Retinal pigment epithelial cell (primary cell): Measurements from ENCODE around the gene SEMA5A.
A peak's percentile ranks its signal among the peaks of the same experiment; 100 is the strongest.

Experiments used
- DNase-seq: peaks from one replicate; pipeline ENCODE4 v3.0.0-alpha.2; 2010; ENCODE audit warnings: low read depth
- H3K4me3 ChIP-seq: 2 replicates; pipeline ENCODE4 v1.5.1; 2011; ENCODE audit warnings: mild to moderate bottlenecking, low read length, control low read depth, moderate library complexity
- TF ChIP-seq, protein P1 (sequence below): conservative IDR thresholded peaks from 2 replicates; pipeline ENCODE4 v1.5.1; 2011; ENCODE audit warnings: low read depth, low read length, control low read depth, inconsistent platforms

SEMA5A gene

DNA sequence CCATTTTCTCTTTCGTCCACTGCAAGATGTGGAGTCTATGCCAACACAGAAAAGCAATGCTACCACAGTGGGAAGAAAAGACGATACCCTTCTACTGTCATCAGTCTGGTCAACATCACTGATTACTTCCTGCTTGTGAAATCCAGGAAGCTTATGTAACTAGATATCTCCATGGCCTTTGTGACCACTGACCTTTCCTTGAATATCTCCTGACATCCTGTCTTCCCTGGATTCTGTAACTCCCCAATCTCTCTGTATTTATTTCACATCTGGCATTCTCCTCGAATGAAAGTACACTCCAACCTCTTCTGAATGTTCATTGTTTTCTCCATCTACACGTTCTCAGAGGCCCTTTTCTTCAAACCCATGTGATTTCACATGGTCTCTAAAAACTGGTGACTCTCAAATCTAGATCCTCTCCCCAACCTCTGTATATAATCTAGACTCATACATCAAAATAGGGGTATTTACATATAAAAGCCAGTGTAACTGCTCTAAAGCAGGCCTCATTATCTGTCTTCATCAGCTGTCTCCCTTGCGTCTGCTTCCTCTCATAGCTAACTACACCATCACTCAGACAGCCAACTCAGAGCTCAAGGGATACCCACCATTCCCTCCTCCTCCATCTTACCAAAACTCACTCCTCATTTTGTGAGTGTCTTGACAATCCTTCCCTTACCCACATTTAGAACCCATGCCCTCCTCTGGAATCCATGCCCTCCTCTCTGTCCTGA is 156.8 kb downstream of the SEMA5A start:
- DNase-seq, result no peak
- TF ChIP-seq, protein P1, sequence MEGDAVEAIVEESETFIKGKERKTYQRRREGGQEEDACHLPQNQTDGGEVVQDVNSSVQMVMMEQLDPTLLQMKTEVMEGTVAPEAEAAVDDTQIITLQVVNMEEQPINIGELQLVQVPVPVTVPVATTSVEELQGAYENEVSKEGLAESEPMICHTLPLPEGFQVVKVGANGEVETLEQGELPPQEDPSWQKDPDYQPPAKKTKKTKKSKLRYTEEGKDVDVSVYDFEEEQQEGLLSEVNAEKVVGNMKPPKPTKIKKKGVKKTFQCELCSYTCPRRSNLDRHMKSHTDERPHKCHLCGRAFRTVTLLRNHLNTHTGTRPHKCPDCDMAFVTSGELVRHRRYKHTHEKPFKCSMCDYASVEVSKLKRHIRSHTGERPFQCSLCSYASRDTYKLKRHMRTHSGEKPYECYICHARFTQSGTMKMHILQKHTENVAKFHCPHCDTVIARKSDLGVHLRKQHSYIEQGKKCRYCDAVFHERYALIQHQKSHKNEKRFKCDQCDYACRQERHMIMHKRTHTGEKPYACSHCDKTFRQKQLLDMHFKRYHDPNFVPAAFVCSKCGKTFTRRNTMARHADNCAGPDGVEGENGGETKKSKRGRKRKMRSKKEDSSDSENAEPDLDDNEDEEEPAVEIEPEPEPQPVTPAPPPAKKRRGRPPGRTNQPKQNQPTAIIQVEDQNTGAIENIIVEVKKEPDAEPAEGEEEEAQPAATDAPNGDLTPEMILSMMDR, result no peak

DNA sequence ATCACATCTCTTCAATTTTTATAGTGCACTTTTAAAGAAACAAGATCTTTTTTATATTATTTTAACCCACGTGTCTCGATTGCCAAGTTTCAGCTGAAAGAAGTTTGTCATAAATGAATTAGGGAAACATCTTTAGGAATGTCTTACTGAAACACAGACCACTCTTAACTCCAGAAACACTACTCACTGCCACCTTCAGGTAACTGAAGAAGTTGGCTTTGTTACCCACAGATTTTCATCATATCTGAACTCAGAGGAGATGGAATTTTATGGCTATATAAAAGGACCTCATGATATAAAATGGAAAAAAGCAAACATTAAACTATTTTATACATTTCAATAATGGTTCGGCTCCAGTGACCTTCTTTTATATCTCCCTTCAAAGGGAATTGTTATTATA is 158.0 kb downstream of the SEMA5A start:
- H3K4me3 ChIP-seq, result no peak overlapping the region
- TF ChIP-seq, protein P1, result peak; percentile 32
- DNase-seq, result no peak

More for the DNA sequence above, 156.8 kb downstream of the SEMA5A start:
- no peak overlapping the region for H3K4me3 ChIP-seq

- TF ChIP-seq, protein P1, result no peak
- no peak overlapping the region for H3K4me3 ChIP-seq
- no peak for DNase-seq
Measured at GRCh38 chr5:9386945-9387344, 158.9 kb downstream of the SEMA5A start.

DNA sequence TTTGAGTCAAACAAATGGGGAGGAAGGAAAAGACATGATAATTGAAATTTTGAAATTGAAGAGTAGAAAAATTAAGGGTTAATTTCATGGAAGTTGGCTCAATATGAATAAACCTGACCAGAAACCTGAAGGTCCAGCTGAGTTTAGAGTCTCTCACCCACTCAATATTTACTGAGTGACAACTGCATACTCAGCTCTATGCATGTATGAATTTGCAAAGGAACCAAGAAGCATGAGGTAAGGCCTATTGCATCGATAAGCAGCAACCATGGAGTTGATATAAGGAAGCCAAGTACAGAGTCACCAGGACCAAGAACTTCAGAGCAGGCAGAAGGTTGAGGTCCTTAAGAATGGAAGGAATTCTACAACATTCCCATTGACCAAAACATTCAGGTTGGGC is 163.4 kb downstream of the SEMA5A start:
- no peak overlapping the region for H3K4me3 ChIP-seq
- TF ChIP-seq, protein P1, result no peak
- no peak for DNase-seq

- DNase-seq, result no peak
- H3K4me3 ChIP-seq, result no peak overlapping the region
- TF ChIP-seq, protein P1, result no peak
Measured at GRCh38 chr5:9381464-9381863, 164.4 kb downstream of the SEMA5A start.

DNA sequence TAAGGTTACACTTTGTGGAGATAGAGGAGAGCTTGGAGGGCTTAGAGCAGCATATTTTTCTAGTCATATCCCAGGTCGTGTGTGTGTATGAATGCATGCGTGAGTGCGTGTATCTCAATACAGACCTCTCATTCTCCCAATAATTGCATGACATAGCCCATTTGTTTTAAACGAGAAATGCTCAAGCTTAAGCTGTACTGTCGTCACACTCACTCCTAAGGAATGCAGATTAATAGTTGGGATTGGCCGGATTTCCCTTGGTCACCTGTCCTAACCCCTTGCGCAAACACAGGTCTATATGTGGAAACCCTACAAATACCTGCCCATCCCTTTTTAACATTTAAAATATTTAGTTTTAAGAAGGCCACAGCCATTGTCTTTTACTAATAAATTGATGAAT is 165.8 kb downstream of the SEMA5A start:
- TF ChIP-seq, protein P1, result no peak
- peak; percentile 90 for DNase-seq
- no peak overlapping the region for H3K4me3 ChIP-seq
